NCI-H1417 (cell line): ENCODE data around the gene SHANK3.
A peak's percentile ranks its signal among the peaks of the same experiment; 100 is the strongest.

Experiments used
- DNase-seq, 3 experiments: peaks; one replicate each; lab custom pipeline; 2025; lab: John Stamatoyannopoulos, UW

Gene SHANK3

GRCh38 chr22:50678218-50678650 lies 5.6 kb downstream of the SHANK3 start:
- no peak for DNase-seq

- no peak for DNase-seq
These were observed 6.3 kb downstream of the SHANK3 start for GRCh38 chr22:50678651-50679521.

GRCh38 chr22:50683086-50683993 lies 10.7 kb downstream of the SHANK3 start:
- no peak for DNase-seq

GRCh38 chr22:50683994-50684371 lies 11.4 kb downstream of the SHANK3 start:
- DNase-seq = no peak

GRCh38 chr22:50684501-50684900 lies 11.9 kb downstream of the SHANK3 start:
- DNase-seq = no peak

- no peak for DNase-seq
These were observed 12.4 kb downstream of the SHANK3 start for GRCh38 chr22:50684986-50685385.

GRCh38 chr22:50686794-50687193 lies 14.2 kb downstream of the SHANK3 start:
- no peak for DNase-seq

GRCh38 chr22:50687829-50688228 lies 15.2 kb downstream of the SHANK3 start:
- no peak for DNase-seq

- no peak for DNase-seq
These were observed 15.8 kb downstream of the SHANK3 start for GRCh38 chr22:50688448-50688847.

GRCh38 chr22:50691521-50691920 lies 18.9 kb downstream of the SHANK3 start:
- DNase-seq = peak in 2 of 3 experiments; percentile 1 to 4

- no peak for DNase-seq
These were observed 20.8 kb downstream of the SHANK3 start for GRCh38 chr22:50693462-50693861.

GRCh38 chr22:50694099-50694605 lies 21.5 kb downstream of the SHANK3 start:
- no peak for DNase-seq

- no peak for DNase-seq
These were observed 22.3 kb downstream of the SHANK3 start for GRCh38 chr22:50694766-50695420.

GRCh38 chr22:50695421-50696250 lies 23.0 kb downstream of the SHANK3 start:
- no peak for DNase-seq

GRCh38 chr22:50696251-50696798 lies 23.7 kb downstream of the SHANK3 start:
- DNase-seq = no peak

GRCh38 chr22:50696799-50697561 lies 24.4 kb downstream of the SHANK3 start:
- peak in 2 of 3 experiments; percentile 21 to 22 for DNase-seq

- DNase-seq = peak in 1 of 3 experiments; percentile 22
These were observed 25.3 kb downstream of the SHANK3 start for GRCh38 chr22:50697667-50698506.

GRCh38 chr22:50698546-50698945 lies 25.9 kb downstream of the SHANK3 start:
- no peak for DNase-seq
